GM19463 (cell line): ENCODE results near the gene BCAR3.
A peak's percentile ranks its signal among the peaks of the same experiment; 100 is the strongest.
"Not testable (repeated sequence)": the region's sequence is repeated elsewhere in the genome, so short reads cannot be mapped to it uniquely, and the experiment has no call there.

Experiments
- ATAC-seq: cut with Tn5 transposase; IDR thresholded peaks from one replicate; pipeline ENCODE4 v1.9.1; 2021; ENCODE audit warnings: mild to moderate bottlenecking, moderate library complexity; ENCODE audit not compliant: unreplicated experiment

Gene BCAR3

GRCh38 chr1:93690341-93690740 lies 8.7 kb upstream of the BCAR3 start:
- ATAC-seq: no peak

GRCh38 chr1:93689521-93690223 lies 8.0 kb upstream of the BCAR3 start:
- ATAC-seq: no peak

GRCh38 chr1:93687542-93687941 lies 5.9 kb upstream of the BCAR3 start:
- no peak for ATAC-seq

DNA sequence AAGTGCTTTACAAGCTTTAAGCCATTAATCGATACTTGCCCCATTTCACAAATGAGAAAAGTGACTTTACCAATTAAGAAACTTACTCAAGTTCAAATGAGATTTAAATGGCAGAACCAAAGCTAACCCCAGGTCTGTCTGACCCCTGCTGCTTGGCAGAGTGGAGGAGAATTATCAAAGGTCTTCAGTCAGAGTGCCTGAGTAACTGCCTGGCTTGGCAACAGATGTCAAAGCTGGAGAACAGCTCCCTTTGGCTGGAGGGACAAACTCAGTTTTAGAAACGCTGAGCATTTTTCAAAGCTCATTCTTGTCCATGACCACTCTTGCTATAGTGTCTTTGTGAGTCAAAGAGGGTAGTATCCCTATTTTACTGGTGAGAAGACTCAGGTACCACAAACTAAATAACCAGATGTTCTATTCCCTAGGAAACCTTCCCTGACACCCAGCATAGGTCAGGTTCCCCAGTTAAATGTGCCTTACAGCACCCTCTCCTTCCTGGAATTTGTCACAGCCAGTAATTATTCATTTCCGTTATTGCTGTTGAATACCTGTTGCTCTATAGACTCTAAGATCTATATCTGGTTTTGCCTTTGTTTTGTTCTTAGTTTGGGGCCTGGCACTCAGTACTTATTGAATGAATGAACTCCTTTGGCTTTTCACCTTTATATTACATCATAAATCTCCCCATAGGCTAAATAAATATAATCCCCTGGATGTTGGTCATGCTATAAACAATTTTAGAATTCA lies 5.0 kb upstream of the BCAR3 start:
- no peak for ATAC-seq

- no peak for ATAC-seq
These were observed 4.3 kb upstream of the BCAR3 start for GRCh38 chr1:93685918-93686317.

GRCh38 chr1:93683234-93683633 lies 1.6 kb upstream of the BCAR3 start:
- no peak for ATAC-seq

DNA sequence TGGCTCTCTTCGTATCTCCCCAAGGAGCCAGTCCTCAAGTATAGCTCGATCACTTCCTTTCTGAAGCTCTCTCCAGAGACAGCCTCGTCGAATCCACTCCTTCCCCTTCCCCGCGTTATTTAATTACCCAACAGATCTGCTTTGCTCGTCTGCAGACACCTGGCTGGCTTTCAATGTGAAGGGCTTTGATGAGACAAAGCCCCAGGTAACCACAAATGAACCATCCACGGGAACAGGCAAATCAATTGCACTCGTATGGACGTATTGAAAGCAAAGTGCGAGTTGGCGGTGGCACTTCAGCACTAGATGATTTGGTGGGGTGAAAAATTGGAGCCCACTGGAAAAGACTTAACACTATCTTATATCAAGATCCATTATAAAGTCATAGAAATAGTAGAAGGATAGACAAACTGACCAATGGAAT lies 364 bp upstream of the BCAR3 start:
- no peak for ATAC-seq

DNA sequence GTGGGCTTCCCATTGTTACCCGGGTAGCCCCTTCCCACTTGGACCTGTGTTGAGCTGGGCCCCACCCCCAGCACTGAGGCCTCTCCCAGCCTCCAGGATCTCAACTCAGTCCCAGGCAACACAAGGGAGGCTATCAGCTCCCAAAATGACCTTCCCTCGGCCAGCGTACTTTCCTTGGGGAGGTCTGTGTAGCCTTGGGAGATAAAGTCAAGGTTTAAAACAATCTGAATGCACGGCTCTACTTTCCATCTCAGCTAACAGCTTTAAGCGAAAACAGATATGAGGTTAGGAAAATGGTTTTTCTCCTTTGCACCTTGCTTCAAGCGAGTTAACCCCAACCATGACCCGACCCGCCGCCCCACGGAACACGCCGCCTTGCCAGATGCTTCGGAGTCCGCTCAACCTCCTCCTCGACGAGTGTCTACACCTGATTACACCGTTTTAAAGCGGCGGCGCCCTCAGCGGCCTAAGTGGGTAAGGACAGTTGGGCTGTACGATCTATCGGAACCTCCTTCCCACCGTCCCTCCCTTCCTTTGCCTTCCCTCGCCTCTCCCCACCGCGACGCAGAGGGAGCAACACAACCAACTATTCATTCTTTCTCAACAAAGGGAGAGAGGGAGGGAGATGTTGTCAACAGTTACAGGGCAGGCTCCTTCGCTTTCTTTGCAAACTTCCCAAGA lies 1.1 kb downstream of the BCAR3 start:
- ATAC-seq: peak; percentile 64

GRCh38 chr1:93680076-93680419 lies 1.6 kb downstream of the BCAR3 start:
- no peak for ATAC-seq

DNA sequence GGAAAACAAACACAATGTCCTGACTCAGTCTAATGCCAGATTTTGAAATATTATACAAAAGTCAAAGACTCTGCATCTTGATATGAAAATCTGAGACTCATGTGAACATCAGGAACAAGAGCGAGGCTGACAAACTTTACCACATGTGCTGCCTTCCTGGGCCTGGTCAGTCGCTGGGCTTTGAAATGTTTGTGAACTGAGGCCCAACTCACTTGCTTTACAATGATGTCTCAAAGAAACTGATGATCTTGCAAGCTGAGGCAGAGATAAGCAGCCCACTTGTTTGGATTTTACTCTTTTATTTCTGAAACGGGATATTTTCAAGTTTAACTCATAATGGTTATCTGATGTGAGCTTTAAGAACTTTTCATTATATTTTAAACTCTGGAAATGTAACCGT lies 2.1 kb downstream of the BCAR3 start:
- no peak for ATAC-seq

GRCh38 chr1:93678946-93679480 lies 2.6 kb downstream of the BCAR3 start:
- ATAC-seq: no peak

DNA sequence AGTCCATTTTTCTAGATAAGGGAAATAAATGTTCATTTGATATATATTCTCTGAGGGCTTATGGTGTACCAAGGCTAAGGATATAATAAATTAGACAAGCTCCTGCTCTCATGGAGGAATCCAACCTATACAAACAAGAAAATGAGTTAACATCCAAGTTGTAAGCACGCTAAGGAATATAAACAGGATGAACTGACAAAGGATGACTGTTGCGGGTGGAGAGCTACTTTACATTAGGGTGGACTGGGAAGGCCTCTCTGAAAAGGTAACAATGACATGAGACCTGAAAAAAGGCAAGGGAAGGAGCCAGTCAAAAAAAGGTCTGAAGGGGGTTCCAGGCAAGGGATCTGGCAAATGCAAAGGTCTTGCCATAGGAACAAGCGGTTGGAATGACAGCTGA lies 3.1 kb downstream of the BCAR3 start:
- no peak for ATAC-seq

DNA sequence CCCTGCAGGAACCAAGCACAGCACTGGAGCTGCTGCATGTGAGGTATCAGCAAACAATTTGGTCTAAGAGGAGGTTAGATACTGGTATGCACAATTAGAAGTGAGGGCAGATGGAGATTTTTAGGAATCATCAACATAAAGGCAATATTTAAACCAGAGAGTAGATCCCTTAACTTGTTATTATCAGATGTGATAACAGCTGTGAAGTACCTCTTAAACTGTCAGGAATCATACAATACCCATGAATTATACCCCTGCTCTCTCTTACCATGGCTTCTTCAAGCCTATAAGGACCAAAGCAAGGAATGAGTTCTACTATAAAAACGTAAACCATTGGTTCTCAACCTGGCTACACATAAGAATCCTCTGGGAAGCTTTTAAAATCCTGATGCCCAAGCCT lies 3.9 kb downstream of the BCAR3 start:
- no peak for ATAC-seq

DNA sequence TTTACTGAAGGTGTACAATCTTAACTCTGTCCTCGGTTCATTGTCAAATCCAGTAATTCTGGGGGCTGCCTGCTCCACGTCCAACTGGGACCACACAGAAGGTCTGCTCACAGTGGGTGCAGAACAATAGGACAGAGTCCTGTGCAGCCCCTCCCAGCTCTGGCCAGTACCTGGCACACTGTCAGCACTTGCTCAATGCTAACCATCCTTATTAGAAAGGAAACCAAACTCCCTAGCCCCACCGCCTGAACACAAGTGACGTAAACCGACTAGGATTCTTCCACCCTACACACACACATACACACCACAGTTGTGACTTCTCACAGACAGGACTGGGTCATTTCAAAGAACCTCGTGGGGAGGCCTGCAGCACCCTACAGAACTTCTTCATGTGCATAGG lies 5.2 kb downstream of the BCAR3 start:
- ATAC-seq: no peak

DNA sequence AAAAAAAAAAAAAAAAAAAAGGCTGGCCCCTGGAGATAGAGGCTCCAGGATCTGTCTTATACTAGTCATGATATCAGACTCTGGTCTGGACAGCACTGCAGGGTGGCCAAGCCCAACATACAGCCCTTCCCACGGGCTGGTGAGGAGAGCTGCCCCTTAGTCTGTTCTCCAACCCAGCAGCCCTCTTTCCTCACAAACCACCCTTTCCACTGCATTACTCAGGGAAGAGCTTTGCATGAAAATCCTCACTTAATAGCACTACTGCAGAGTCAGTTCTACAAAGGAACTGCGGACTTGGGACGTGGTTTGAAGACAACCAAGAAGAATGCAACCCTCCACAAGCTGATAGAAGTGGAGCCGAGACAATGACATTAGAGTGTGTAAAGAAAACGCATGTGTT lies 5.7 kb downstream of the BCAR3 start:
- no peak for ATAC-seq

- ATAC-seq: no peak
These were observed 6.4 kb downstream of the BCAR3 start for GRCh38 chr1:93675271-93675670.

DNA sequence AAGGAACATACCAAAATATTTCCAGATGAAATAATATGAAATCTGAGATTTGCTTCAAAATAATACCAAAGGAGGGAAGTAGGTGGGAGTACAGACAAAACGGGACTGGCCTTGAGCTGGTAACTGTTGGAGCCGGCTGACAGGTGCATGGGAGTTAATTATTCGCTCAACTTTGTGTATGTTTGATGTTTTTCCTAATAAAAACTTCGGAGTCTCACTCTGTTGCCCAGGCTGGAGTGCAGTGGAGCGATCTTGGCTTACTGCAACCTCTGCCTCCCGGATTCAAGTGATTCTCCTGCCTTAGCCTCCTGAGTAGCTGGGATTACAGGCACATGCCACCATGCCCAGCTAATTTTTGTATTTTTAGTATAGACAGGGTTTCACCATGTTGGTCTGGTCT lies 7.6 kb downstream of the BCAR3 start:
- not testable (repeated sequence) for ATAC-seq

DNA sequence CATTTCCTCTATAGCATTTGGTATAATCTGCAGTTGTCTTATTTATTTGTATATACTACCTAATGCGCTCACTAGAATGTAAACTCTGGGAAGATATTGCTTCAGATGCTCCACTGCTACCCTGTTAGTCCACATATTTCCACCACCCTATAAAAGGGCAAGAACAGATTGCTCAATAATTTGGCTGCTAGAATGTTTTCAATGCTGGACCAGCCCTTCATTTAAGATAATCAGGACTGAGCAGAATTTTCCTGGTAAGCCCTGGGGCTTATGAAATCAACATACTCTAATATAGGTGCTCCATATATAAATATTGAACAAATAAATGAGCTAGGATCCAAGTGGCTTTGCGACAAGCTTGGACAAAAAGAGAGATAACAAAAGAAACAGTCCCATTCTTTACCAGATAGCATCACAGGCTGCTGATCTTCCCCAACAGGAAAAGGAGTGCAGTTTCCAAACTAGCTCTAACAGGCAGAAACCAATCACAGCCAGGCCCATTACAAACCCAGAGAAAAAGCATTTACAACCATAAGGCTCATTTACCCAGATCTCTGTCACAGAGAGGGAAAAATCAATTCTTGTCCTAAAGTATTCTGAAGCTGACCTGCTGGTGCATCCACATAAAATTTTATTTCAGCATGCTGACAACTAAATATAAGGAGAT lies 8.3 kb downstream of the BCAR3 start:
- no peak for ATAC-seq

DNA sequence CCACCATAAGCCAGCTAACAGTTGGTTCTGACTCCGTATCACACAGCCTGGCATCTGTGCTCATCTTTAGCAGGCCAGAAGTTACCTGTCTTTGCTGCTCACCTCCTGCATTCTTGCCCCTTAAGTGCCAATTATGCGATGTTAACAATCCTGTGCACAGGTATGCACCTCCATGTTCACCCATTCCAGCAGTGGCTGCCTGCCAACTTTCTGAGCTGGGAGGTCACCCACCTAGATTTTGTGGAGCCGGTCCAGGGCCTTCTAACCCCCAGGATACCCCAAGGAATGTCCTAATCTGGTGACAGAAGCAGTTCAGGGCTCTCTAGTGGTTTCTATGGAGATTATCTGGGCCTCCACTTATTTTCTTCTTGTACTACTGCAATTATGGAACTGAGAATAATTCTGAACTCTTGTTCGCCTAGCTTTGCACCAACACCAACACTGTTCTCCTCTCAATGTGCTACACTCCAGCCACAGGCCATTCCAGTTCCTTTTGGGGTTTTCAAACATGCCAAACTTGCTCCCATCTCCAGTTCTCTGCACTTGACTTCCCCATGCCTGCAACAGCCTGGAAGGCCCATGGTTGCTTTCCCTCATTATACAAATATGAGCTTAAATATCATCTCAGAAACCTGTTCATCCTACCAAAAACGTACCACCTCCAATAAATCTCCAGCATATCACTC lies 9.0 kb downstream of the BCAR3 start:
- ATAC-seq: no peak

DNA sequence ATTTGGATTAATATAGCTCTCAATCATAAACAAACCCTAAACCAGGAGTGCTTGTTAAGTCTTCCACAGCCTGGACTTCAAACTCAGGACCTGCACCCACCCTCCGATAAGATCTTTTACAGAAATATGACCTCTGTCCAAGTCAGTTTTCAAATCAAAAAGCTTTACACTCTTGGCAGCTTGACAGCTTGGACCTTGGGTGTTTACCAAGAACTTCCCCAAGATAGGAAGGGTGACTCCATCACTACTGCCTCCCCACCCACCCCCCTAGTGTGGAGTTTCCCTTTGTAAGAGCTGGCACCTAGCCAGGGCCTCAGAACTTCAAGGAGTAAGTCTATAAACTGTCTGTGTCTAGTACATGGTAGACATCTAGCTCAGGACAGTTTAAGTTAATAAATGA lies 9.6 kb downstream of the BCAR3 start:
- no peak for ATAC-seq

DNA sequence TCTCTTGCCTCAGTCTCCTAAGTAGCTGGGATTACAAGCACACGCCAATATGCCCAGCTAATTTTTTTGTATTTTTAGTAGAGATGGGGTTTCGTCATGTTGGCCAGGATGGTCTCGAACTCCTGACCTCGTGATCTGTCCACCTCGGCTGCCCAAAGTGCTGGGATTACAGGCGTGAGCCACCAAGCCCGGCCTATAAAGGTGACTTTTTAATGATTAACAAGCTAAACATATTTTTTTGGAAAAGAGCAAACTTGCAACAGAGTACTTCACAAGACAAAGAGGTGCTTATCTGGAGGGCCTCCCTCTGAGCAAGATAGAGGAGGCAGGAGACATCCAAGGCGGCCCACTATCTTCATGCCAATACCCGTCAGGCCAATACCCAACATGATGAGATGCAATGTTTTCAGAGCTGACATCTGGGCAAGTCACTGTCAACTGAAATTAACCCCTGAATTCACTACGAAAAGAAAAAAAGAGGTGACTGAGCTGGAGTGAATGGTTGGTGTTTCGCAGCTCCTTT lies 10.5 kb downstream of the BCAR3 start:
- ATAC-seq: no peak
